HepG2 (cell line): ENCODE data around the gene PKP3. TPM values are rescaled to one million over a fixed set of nuclear protein-coding genes. Genes with fewer than 3 reads are reported as not detected.

Experiments
- AHR ChIP-seq: IDR thresholded peaks from 2 replicates; pipeline ENCODE4 v1.6.1; 2018; ENCODE audit warnings: missing genetic modification reagents, missing compliant biosample characterization
- BORCS8-MEF2B ChIP-seq: sonication (generic); formaldehyde crosslinking; IDR thresholded peaks from 2 replicates; pipeline ENCODE4 v1.8.0; 2022; ENCODE audit warnings: mild to moderate bottlenecking, missing genetic modification reagents
- CENPBD1 ChIP-seq: sonication (generic); formaldehyde crosslinking; IDR thresholded peaks from 2 replicates; pipeline ENCODE4 v1.8.0; 2022; ENCODE audit warnings: missing genetic modification reagents, low read depth, mild to moderate bottlenecking, borderline replicate concordance
- E2F5 ChIP-seq: sonication (generic); formaldehyde crosslinking; conservative IDR thresholded peaks from 2 replicates; pipeline ENCODE4 v1.4.0; 2020; ENCODE audit warnings: missing genetic modification reagents
- FOXP1 ChIP-seq, 2 experiments: fragments of 450-650 bp in 1 of 2; IDR thresholded peaks; 2 replicates each; pipeline ENCODE4 v1.6.1; 2017 to 2018; ENCODE audit warnings: antibody characterized with exemption in 1 of 2
- HNRNPLL ChIP-seq: fragments of 200-400 bp; formaldehyde crosslinking; IDR thresholded peaks from 2 replicates; pipeline ENCODE4 v1.6.1; 2017; ENCODE audit warnings: mild to moderate bottlenecking, low read depth, low read length; ENCODE audit not compliant: poor library complexity, severe bottlenecking
- JUN ChIP-seq: sonication (generic); formaldehyde crosslinking; IDR thresholded peaks from 2 replicates; pipeline ENCODE4 v1.4.0; 2020; ENCODE audit warnings: mild to moderate bottlenecking, missing genetic modification reagents
- KLF11 ChIP-seq: IDR thresholded peaks from 2 replicates; pipeline ENCODE4 v1.6.1; 2016; ENCODE audit warnings: missing compliant biosample characterization
- MAFF ChIP-seq: IDR thresholded peaks from 2 replicates; pipeline ENCODE4 v1.6.1; 2011; ENCODE audit warnings: low read depth, low read length, improper control_type of control experiment
- MLXIP ChIP-seq: sonication (generic); formaldehyde crosslinking; IDR thresholded peaks from 2 replicates; pipeline ENCODE4 v1.9.0; 2021; ENCODE audit warnings: missing genetic modification reagents, borderline replicate concordance
- NFKBIZ ChIP-seq: IDR thresholded peaks from 2 replicates; pipeline ENCODE4 v1.6.1; 2018; ENCODE audit warnings: missing genetic modification reagents, missing compliant biosample characterization
- PHB2 ChIP-seq: fragments of 450-650 bp; IDR thresholded peaks from 2 replicates; pipeline ENCODE4 v1.6.1; 2018; ENCODE audit not compliant: partially characterized antibody
- RXRA ChIP-seq: sonication (generic); formaldehyde crosslinking; IDR thresholded peaks from 2 replicates; pipeline ENCODE4 v1.5.1; 2020; ENCODE audit warnings: missing genetic modification reagents
- SCMH1 ChIP-seq: sonication (generic); formaldehyde crosslinking; IDR thresholded peaks from 2 replicates; pipeline ENCODE4 v1.9.0; 2021; ENCODE audit warnings: missing genetic modification reagents, mild to moderate bottlenecking, borderline replicate concordance
- TCF7L2 ChIP-seq: IDR thresholded peaks from 2 replicates; pipeline ENCODE4 v1.6.1; 2011; ENCODE audit warnings: mild to moderate bottlenecking, low read depth, low read length, moderate library complexity
- TSC22D2 ChIP-seq: sonication (generic); formaldehyde crosslinking; IDR thresholded peaks from 2 replicates; pipeline ENCODE4 v1.5.1; 2020; ENCODE audit warnings: missing genetic modification reagents, mild to moderate bottlenecking, borderline replicate concordance
- ZBTB14 ChIP-seq: sonication (generic); formaldehyde crosslinking; IDR thresholded peaks from 2 replicates; pipeline ENCODE4 v1.4.0; 2020; ENCODE audit warnings: missing genetic modification reagents
- ZEB1 ChIP-seq: IDR thresholded peaks from 2 replicates; pipeline ENCODE4 v1.6.1; 2012; ENCODE audit warnings: mild to moderate bottlenecking, low read depth, inconsistent platforms; ENCODE audit not compliant: insufficient replicate concordance
- ZNF709 ChIP-seq: sonication (generic); formaldehyde crosslinking; IDR thresholded peaks from 2 replicates; pipeline ENCODE4 v1.5.0; 2020; ENCODE audit warnings: mild to moderate bottlenecking, missing genetic modification reagents
- ZNF746 ChIP-seq: sonication (generic); formaldehyde crosslinking; IDR thresholded peaks from 2 replicates; pipeline ENCODE4 v1.8.0; 2022; ENCODE audit warnings: mild to moderate bottlenecking, missing genetic modification reagents
- polyA plus RNA-seq, 8 experiments: library from polyadenylated mRNA; depleted of rRNA in 3 of 8; stranded (reverse) in 7 of 8; unstranded in 1 of 8; fragments of >200 nt; fragmentation: Illumina TruSeq in 4 of 8; extraction: Trizol in 4 of 8; gene quantifications; 2 replicates each; pipeline versions ENCODE4 v1.2.1 to v1.2.3, GENCODE V29; 2011 to 2016; ENCODE audit warnings: low read depth in 4 of 8, missing spikeins in 1 of 8, mixed read lengths in 1 of 8; ENCODE audit not compliant: insufficient read depth in 1 of 8
- total RNA-seq, 5 experiments: library from RNA; depleted of rRNA; stranded (reverse); fragments of >200 nt; fragmentation: Illumina TruSeq; extraction: Trizol; gene quantifications; 2 replicates each; pipeline ENCODE4 v1.2.3, GENCODE V29; 2016; ENCODE audit warnings: low read depth in 1 of 5
- TF ChIP-seq, protein P1 (sequence below): sonication (generic); formaldehyde crosslinking; IDR thresholded peaks from 2 replicates; pipeline ENCODE4 v1.4.0; 2020; ENCODE audit warnings: missing genetic modification reagents
- TF ChIP-seq, protein P2 (sequence below): sonication (generic); formaldehyde crosslinking; IDR thresholded peaks from 2 replicates; pipeline ENCODE4 v1.8.1; 2023; ENCODE audit warnings: mild to moderate bottlenecking, missing genetic modification reagents

Gene PKP3
- total and polyA plus RNA-seq, 2 of the 13 experiments (the other 11 are each of a cell fraction or from before 2014, with no cell fraction given), result 18.0 to 28.7 TPM

DNA sequence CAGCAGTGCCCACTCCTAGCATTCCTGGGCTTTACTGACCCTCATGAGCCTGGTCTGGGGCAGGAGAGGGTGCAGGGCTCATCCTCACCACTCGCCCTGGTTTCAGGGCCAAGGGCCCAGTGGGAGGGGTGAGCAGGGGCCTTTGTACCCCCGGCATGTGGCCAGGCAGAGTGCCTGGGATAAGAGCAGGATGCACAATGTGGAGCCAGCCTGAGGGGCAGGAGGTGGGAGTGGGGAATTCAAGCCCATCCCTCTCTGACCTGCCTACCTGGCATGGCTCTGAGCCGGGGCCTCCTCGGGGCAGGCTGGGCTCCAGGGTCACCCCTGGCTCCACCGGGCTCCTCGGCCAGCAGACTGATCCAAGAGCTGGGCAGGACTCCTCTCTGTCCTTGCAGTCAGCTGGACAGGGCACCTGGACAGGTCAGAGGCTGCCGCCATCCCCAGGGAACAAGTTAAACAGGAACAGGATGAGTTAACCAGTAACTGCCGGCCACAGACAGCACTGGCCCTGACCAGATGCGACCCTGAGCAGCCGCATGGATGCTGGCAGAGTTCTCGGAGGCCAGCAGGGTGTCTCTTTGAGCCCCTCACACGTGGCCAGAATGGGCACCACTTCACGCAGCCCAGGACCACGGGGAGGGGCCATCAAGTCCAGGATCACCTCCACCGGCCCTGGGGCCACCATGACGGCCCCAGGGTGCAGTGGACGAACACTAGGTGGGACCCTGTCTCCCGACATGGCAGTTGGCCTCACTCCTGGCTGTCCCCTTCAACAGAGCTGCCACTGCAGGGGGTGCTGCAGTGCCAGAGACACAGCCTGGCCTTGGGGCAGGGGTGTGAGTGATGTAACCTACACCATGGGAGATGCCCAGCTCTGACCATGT, 15.8 kb downstream of the PKP3 start (continued):
- TF ChIP-seq E2F5 (CRISPR knock-in tag), result no peak
- no peak for TF ChIP-seq SCMH1 (CRISPR knock-in tag)
- no peak for TF ChIP-seq HNRNPLL
- no peak for TF ChIP-seq TSC22D2 (CRISPR knock-in tag)
- TF ChIP-seq, protein P1, sequence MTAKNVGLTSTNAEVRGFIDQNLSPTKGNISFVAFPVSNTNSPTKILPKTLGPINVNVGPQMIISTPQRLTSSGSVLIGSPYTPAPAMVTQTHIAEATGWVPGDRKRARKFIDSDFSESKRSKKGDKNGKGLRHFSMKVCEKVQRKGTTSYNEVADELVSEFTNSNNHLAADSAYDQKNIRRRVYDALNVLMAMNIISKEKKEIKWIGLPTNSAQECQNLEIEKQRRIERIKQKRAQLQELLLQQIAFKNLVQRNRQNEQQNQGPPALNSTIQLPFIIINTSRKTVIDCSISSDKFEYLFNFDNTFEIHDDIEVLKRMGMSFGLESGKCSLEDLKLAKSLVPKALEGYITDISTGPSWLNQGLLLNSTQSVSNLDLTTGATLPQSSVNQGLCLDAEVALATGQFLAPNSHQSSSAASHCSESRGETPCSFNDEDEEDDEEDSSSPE (CRISPR knock-in tag), result no peak
- TF ChIP-seq JUN (CRISPR knock-in tag), result no peak
- 0 out of 2 replicates have a peak, but pooled peaks have one; percentile 39 for TF ChIP-seq ZNF746 (CRISPR knock-in tag)
- TF ChIP-seq KLF11 (CRISPR knock-in tag), result no peak
- TF ChIP-seq, protein P2, sequence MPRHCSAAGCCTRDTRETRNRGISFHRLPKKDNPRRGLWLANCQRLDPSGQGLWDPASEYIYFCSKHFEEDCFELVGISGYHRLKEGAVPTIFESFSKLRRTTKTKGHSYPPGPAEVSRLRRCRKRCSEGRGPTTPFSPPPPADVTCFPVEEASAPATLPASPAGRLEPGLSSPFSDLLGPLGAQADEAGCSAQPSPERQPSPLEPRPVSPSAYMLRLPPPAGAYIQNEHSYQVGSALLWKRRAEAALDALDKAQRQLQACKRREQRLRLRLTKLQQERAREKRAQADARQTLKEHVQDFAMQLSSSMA (CRISPR knock-in tag), result no peak; the same call in 1 of the 2 replicates
- TF ChIP-seq ZEB1, result peak; percentile 80
- TF ChIP-seq MAFF, result no peak
- TF ChIP-seq NFKBIZ (CRISPR knock-in tag), result no peak
- peak; percentile 93 for TF ChIP-seq RXRA (CRISPR knock-in tag)
- TF ChIP-seq FOXP1 (IDR thresholded peaks at IDR 0.05), result no peak
- no peak for TF ChIP-seq FOXP1 (CRISPR knock-in tag; IDR thresholded peaks at IDR 0.05)
- no peak for TF ChIP-seq AHR (CRISPR knock-in tag)
- no peak for TF ChIP-seq CENPBD1 (CRISPR knock-in tag)
- TF ChIP-seq ZBTB14, result no peak
- TF ChIP-seq BORCS8-MEF2B, result peak; percentile 24; the same call in 1 of the 2 replicates
- peak; percentile 30; the same call in 1 of the 2 replicates for TF ChIP-seq ZNF709 (CRISPR knock-in tag)
- no peak for TF ChIP-seq PHB2
- TF ChIP-seq MLXIP (CRISPR knock-in tag), result no peak
- no peak for TF ChIP-seq TCF7L2
